Measurements from ENCODE around the gene SEMA5B.
A peak's percentile ranks its signal among the peaks of the same experiment; 100 is the strongest.

The SEMA5B gene

DNA sequence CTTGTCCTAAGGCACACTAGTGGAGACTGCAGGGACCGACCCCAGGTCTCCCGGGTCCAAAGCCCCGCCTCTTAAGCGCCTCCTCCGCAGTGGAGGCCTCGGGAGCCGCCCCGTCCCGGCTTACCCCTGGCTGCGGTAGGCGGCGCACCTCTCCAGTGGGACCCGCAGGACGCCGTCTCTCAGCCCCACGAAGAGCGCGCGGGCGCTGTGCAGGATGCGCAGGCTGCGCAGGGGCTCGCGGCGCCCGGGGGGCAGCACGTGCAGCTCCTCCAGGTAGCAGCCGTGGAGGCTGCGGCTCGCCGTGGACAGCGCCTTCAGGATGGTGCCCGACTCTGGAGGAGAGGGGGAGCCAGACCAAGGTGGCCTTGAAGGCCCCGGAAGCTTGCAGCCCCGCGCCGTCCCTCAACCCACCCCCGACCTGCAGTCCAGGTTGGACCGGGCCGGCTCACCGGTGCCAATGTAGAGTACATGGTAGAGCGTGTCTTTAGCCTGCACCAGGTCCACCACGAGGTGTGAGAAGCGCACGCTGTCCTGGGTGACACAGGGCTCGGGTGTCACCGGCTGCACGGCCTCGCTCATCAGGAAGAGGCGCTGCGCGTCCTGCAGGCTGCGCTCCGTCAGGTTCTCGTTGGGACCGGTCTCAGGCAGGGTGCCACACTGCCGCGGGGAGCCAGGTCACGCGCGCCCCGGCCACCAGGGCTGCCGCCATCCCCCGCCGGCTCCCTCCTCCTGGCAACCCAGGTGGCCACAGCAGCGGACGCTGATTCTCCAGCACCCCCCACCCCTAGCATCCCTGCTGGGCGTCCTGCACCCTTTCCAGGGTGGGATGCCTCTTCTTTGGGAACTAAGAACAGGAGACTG, 105.5 kb downstream of the SEMA5B start:
- Histone ChIP-seq H3K4me1 (ENCODE audit: control insufficient read depth in 1 of 2, insufficient read depth in 2 of 2, low read length in 2 of 2) (peaks cover 0 to 9% of the 10 kb centered on the region in 2 donors), H3K27me3 (ENCODE audit: control insufficient read depth in 1 of 2, insufficient read depth in 2 of 2, low read length in 2 of 2) (peaks cover 42 to 45% of the 10 kb centered on the region in 2 donors), H3K36me3 (ENCODE audit: control insufficient read depth in 1 of 2, insufficient read depth in 2 of 2, low read length in 2 of 2) (no peaks in the 10 kb centered on the region), H3K9ac (ENCODE audit: low read depth in 1 of 2, low read length in 2 of 2) (no peak overlapping the region), H3K27ac (ENCODE audit: low read depth, low read length) (no peak overlapping the region), H3K4me3 (ENCODE audit: low read depth in 1 of 2, low read length in 2 of 2) (peak overlapping the region; percentile 15 to 28), H3K9me3 (ENCODE audit: control insufficient read depth in 1 of 2, low read length in 2 of 2) (no peaks in the 10 kb centered on the region)

DNA sequence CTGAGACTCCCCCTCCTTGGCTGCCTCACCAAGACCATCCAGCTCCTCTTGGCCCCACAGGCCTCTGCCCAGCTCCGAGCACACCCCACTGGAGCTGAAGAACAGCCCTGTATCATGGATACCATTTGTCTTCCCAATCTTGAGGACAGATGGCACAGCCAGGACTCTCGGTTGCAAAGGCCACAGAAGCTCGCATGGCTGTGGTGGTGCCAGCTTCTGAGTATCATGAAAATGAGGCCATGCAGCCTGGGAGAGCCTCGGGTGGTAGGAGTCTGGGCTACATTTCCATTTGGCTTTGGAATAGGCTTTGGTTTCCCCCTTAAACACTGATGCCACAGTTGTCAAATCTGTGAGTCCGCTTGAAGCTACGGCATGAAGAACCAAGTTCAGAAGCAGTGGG, 106.6 kb downstream of the SEMA5B start:
- Histone ChIP-seq H3K27ac (ENCODE audit: low read depth, low read length) (no peak overlapping the region), H3K27me3 (ENCODE audit: control insufficient read depth in 1 of 2, insufficient read depth in 2 of 2, low read length in 2 of 2) (peaks cover 42 to 45% of the 10 kb centered on the region in 2 donors), H3K9ac (ENCODE audit: low read depth in 1 of 2, low read length in 2 of 2) (no peak overlapping the region), H3K36me3 (ENCODE audit: control insufficient read depth in 1 of 2, insufficient read depth in 2 of 2, low read length in 2 of 2) (no peaks in the 10 kb centered on the region), H3K4me3 (ENCODE audit: low read depth in 1 of 2, low read length in 2 of 2) (no peak overlapping the region), H3K9me3 (ENCODE audit: control insufficient read depth in 1 of 2, low read length in 2 of 2) (no peaks in the 10 kb centered on the region), H3K4me1 (ENCODE audit: control insufficient read depth in 1 of 2, insufficient read depth in 2 of 2, low read length in 2 of 2) (peaks cover 0 to 9% of the 10 kb centered on the region in 2 donors)

DNA sequence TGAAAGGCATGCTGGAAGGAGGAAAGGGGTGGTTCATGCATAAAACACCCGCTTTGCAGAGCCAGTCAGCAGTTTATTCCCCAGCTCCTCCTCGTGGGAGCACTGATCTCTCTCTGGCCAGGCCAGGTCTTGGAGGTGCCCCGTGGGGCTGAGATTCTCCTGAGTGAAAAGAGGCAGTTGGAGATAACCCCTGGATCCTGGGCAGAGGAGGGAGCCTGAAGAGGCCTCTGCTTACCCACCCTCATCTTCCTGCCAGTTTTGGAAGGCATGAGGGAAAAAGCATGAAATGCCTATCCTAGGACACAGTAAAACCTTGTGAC, 108.3 kb downstream of the SEMA5B start:
- no peak overlapping the region for H3K27ac ChIP-seq (ENCODE audit: low read depth, low read length)
- H3K27me3 ChIP-seq (ENCODE audit: control insufficient read depth in 1 of 2, insufficient read depth in 2 of 2, low read length in 2 of 2), result peaks cover 35 to 37% of the 10 kb centered on the region in 2 donors
- H3K4me3 ChIP-seq (ENCODE audit: low read depth in 1 of 2, low read length in 2 of 2), result no peak overlapping the region
- peaks cover 0 to 9% of the 10 kb centered on the region in 2 donors for H3K4me1 ChIP-seq (ENCODE audit: control insufficient read depth in 1 of 2, insufficient read depth in 2 of 2, low read length in 2 of 2)
- no peaks in the 10 kb centered on the region for H3K9me3 ChIP-seq (ENCODE audit: control insufficient read depth in 1 of 2, low read length in 2 of 2)
- H3K36me3 ChIP-seq (ENCODE audit: control insufficient read depth in 1 of 2, insufficient read depth in 2 of 2, low read length in 2 of 2), result no peaks in the 10 kb centered on the region
- no peak overlapping the region for H3K9ac ChIP-seq (ENCODE audit: low read depth in 1 of 2, low read length in 2 of 2)

DNA sequence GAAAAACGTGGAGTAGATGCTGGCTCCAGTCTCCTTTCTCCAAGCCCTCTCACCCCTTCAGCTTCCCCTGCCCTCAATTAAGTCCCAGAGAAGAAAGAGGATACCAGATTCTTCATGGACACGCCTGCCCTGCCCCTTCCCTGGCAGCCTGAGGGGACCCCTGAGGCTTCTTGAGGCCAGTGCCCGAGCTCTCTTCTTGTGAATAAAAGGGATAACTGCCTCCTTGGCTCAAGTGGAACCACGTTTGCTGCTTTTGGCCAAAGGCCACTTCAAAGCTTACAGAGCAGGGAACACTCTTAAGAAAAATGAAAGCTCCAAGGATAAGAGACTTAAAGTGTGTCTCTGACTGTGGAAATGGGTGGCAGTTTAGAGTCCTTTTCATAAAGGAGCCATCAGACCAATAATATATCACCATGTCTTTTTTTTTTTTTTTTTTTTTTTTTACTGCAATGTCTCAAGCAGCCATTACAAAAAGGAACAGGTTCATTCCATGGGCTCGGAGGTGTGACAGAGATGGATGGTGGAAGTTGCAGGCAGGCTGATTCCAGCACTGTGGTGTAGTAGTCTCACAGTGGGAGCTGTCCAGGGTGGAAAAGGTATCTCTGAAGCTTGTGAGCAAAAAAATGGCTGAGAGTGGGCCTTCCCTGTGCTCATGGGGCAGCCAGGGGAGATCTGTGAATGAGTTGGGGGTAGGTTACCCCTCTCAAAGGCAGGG, 108.8 kb downstream of the SEMA5B start:
- no peaks in the 10 kb centered on the region for H3K36me3 ChIP-seq (ENCODE audit: control insufficient read depth in 1 of 2, insufficient read depth in 2 of 2, low read length in 2 of 2)
- H3K9ac ChIP-seq (ENCODE audit: low read depth in 1 of 2, low read length in 2 of 2), result no peak overlapping the region
- no peak overlapping the region for H3K4me3 ChIP-seq (ENCODE audit: low read depth in 1 of 2, low read length in 2 of 2)
- H3K4me1 ChIP-seq (ENCODE audit: control insufficient read depth in 1 of 2, insufficient read depth in 2 of 2, low read length in 2 of 2), result peaks cover 0 to 9% of the 10 kb centered on the region in 2 donors
- H3K9me3 ChIP-seq (ENCODE audit: control insufficient read depth in 1 of 2, low read length in 2 of 2), result no peaks in the 10 kb centered on the region
- H3K27me3 ChIP-seq (ENCODE audit: control insufficient read depth in 1 of 2, insufficient read depth in 2 of 2, low read length in 2 of 2), result peaks cover 32 to 33% of the 10 kb centered on the region in 2 donors
- no peak overlapping the region for H3K27ac ChIP-seq (ENCODE audit: low read depth, low read length)

DNA sequence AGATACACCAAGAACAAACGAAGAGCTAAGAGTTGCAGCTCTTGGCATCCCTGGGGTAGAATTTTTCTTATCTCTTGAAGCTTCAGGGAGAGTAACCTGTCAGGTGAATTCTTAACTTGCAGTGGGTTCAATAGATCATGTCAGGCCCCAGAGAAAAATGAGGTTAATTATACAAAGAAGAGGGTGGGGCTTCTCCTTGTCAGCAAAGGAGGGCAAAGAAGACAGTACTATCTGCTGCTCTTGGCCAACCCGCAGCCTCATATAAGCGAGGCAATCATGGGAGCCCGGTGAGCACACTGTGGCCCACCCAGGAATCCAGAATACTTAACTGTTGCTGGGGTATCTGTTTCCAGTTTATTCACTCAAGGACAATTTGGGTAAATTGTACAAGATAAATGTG, 110.2 kb downstream of the SEMA5B start:
- Histone ChIP-seq H3K27me3 (ENCODE audit: control insufficient read depth in 1 of 2, insufficient read depth in 2 of 2, low read length in 2 of 2) (peaks cover 25% of the 10 kb centered on the region in 2 donors), H3K9me3 (ENCODE audit: control insufficient read depth in 1 of 2, low read length in 2 of 2) (no peaks in the 10 kb centered on the region), H3K4me1 (ENCODE audit: control insufficient read depth in 1 of 2, insufficient read depth in 2 of 2, low read length in 2 of 2) (peaks cover 0 to 8% of the 10 kb centered on the region in 2 donors), H3K9ac (ENCODE audit: low read depth in 1 of 2, low read length in 2 of 2) (no peak overlapping the region), H3K27ac (ENCODE audit: low read depth, low read length) (no peak overlapping the region), H3K36me3 (ENCODE audit: control insufficient read depth in 1 of 2, insufficient read depth in 2 of 2, low read length in 2 of 2) (no peaks in the 10 kb centered on the region), H3K4me3 (ENCODE audit: low read depth in 1 of 2, low read length in 2 of 2) (no peak overlapping the region)

DNA sequence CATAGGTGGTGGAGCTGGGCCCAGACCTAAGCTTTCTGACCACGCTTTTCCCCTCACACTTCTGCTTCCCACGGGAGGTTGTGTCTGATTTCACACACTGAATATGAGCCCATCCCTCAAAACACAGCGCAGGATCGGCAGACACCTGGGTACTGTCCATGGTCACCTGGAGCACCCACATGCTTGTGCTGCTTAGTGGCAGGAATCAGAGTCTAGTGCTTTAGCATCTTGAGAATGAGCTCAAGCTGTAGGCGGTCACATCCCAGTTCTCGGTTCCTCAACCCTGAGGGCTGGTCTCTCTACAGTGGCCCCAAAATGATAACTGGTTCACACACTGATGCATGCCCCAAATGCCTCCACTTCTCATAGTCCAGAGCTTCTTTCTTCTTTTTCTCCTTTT, 111.0 kb downstream of the SEMA5B start:
- H3K9ac ChIP-seq (ENCODE audit: low read depth in 1 of 2, low read length in 2 of 2), result no peak overlapping the region
- no peak overlapping the region for H3K4me3 ChIP-seq (ENCODE audit: low read depth in 1 of 2, low read length in 2 of 2)
- no peaks in the 10 kb centered on the region for H3K36me3 ChIP-seq (ENCODE audit: control insufficient read depth in 1 of 2, insufficient read depth in 2 of 2, low read length in 2 of 2)
- H3K27me3 ChIP-seq (ENCODE audit: control insufficient read depth in 1 of 2, insufficient read depth in 2 of 2, low read length in 2 of 2), result peaks cover 19 to 21% of the 10 kb centered on the region in 2 donors
- H3K9me3 ChIP-seq (ENCODE audit: control insufficient read depth in 1 of 2, low read length in 2 of 2), result no peaks in the 10 kb centered on the region
- H3K27ac ChIP-seq (ENCODE audit: low read depth, low read length), result no peak overlapping the region
- H3K4me1 ChIP-seq (ENCODE audit: control insufficient read depth in 1 of 2, insufficient read depth in 2 of 2, low read length in 2 of 2), result peaks cover 0 to under 1% of the 10 kb centered on the region in 2 donors

DNA sequence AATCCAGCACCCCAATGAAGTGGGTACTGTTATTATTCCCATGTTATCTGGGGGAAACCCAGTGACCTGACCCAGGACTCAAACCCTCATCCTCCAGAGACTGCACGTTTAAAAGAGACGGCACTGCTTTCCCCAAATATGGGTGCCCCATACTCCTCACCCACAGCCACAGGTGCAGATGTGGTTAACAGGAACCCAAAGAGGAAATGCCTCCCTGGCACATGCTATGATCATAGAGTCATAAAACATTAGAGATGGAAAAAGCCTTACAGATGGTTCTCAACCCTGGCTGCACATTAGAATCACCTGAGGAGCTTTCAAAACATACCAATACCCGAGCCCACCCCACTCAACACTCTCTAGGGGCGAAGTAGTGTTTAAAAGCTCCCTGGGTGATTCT, 111.5 kb downstream of the SEMA5B start:
- no peaks in the 10 kb centered on the region for H3K9me3 ChIP-seq (ENCODE audit: control insufficient read depth in 1 of 2, low read length in 2 of 2)
- H3K9ac ChIP-seq (ENCODE audit: low read depth in 1 of 2, low read length in 2 of 2), result no peak overlapping the region
- H3K27ac ChIP-seq (ENCODE audit: low read depth, low read length), result no peak overlapping the region
- no peaks in the 10 kb centered on the region for H3K36me3 ChIP-seq (ENCODE audit: control insufficient read depth in 1 of 2, insufficient read depth in 2 of 2, low read length in 2 of 2)
- peaks cover 16 to 17% of the 10 kb centered on the region in 2 donors for H3K27me3 ChIP-seq (ENCODE audit: control insufficient read depth in 1 of 2, insufficient read depth in 2 of 2, low read length in 2 of 2)
- no peak overlapping the region for H3K4me3 ChIP-seq (ENCODE audit: low read depth in 1 of 2, low read length in 2 of 2)
- H3K4me1 ChIP-seq (ENCODE audit: control insufficient read depth in 1 of 2, insufficient read depth in 2 of 2, low read length in 2 of 2), result no peaks in the 10 kb centered on the region

DNA sequence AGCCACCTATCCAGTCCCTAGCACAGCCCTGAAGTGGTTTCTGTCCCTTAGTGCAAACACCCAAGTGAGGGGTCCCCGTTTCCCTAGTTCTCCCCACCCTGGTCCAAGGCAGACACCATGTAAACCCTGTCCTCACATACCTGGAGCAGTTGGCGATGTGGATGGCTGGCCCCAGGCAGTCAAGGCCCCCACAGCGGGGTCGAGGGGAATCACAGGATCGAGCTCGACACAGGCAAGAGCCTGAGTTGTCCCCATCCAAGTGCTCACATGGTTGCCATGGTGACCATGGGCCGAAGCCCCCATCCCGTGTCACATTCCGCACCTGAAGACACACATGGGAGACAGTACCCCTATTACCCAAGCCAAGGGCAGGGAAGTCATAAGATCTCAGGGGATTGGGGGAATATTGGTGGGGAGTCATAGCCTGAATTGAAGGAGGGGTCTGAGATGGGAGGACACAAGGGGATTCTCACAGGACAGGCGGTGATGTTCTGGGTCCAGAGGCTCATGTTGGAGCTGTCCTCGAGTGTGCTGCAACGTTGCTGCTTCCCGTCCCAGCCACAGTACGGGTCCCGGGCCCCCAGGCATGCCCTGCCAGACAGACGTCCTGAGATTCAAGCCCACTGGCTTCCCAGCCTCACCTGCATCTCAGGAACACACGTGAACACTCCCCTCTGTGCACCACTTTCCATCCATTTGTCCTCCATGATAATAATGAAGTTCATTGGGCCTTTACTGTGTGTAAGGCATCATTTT, 112.1 kb downstream of the SEMA5B start:
- no peaks in the 10 kb centered on the region for H3K9me3 ChIP-seq (ENCODE audit: control insufficient read depth in 1 of 2, low read length in 2 of 2)
- no peak overlapping the region for H3K27ac ChIP-seq (ENCODE audit: low read depth, low read length)
- H3K36me3 ChIP-seq (ENCODE audit: control insufficient read depth in 1 of 2, insufficient read depth in 2 of 2, low read length in 2 of 2), result no peaks in the 10 kb centered on the region
- H3K27me3 ChIP-seq (ENCODE audit: control insufficient read depth in 1 of 2, insufficient read depth in 2 of 2, low read length in 2 of 2), result peaks cover 10 to 12% of the 10 kb centered on the region in 2 donors
- no peak overlapping the region for H3K9ac ChIP-seq (ENCODE audit: low read depth in 1 of 2, low read length in 2 of 2)
- H3K4me3 ChIP-seq (ENCODE audit: low read depth in 1 of 2, low read length in 2 of 2), result no peak overlapping the region
- H3K4me1 ChIP-seq (ENCODE audit: control insufficient read depth in 1 of 2, insufficient read depth in 2 of 2, low read length in 2 of 2), result no peaks in the 10 kb centered on the region

DNA sequence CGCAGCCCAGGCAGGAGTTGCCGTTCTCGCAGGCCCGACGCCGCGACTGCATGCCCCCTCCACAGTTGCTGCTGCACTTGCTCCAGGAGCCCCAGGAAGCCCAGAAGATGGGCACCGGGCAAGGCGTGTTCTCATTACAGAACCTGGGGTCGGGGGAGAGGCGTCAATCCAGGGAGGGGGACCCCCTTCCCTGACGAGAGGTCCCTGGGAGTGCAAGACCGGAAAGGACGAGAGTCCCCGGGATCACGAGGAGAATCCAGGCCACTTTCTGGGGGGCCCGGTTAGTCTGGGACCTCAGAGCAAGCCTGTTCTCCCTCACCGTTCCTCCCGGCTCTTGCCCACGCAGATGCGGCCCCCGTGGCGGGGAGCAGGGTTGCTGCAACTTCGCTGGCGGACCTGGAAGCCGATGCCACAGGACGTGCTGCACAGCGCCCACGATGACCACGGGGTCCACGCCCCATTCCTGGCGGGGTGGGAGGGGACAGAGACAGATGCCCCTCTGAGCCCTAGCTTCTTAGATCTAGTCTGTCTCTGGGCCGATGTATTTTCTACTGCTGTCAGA, 113.9 kb downstream of the SEMA5B start:
- Histone ChIP-seq H3K4me1 (ENCODE audit: control insufficient read depth in 1 of 2, insufficient read depth in 2 of 2, low read length in 2 of 2) (no peaks in the 10 kb centered on the region), H3K9ac (ENCODE audit: low read depth in 1 of 2, low read length in 2 of 2) (no peak overlapping the region), H3K36me3 (ENCODE audit: control insufficient read depth in 1 of 2, insufficient read depth in 2 of 2, low read length in 2 of 2) (no peaks in the 10 kb centered on the region), H3K27ac (ENCODE audit: low read depth, low read length) (no peak overlapping the region), H3K9me3 (ENCODE audit: control insufficient read depth in 1 of 2, low read length in 2 of 2) (no peaks in the 10 kb centered on the region), H3K4me3 (ENCODE audit: low read depth in 1 of 2, low read length in 2 of 2) (no peak overlapping the region), H3K27me3 (ENCODE audit: control insufficient read depth in 1 of 2, insufficient read depth in 2 of 2, low read length in 2 of 2) (peaks cover 8 to 10% of the 10 kb centered on the region in 2 donors)

Data from duodenal mucosa (tissue), 2 donors.